Pons (tissue), 1 donor: ENCODE measurements around the gene TMEM185A.
"Not testable (repeated sequence)": the region's sequence is repeated elsewhere in the genome, so short reads cannot be mapped to it uniquely, and the experiment has no call there.

ENCODE experiments used
- DNase-seq: peaks from one replicate; pipeline ENCODE4 v3.0.0-alpha.2; 2016; ENCODE audit warnings: low spot score

Gene TMEM185A

GRCh38 chrX:149551245-149551938 lies 80.2 kb downstream of the TMEM185A start:
- DNase-seq, result not testable (repeated sequence)

GRCh38 chrX:149550454-149550853 lies 81.1 kb downstream of the TMEM185A start:
- DNase-seq, result not testable (repeated sequence)

- DNase-seq, result not testable (repeated sequence)
Observed at GRCh38 chrX:149549701-149550100, 81.9 kb downstream of the TMEM185A start, which contains the start of gene HSFX3. Gene HSFX3 (minus strand): TSS chrX:149549924. CDS start chrX:149549852, 72 bp downstream.

- not testable (repeated sequence) for DNase-seq
Observed at GRCh38 chrX:149547782-149548181, 83.8 kb downstream of the TMEM185A start.

- not testable (repeated sequence) for DNase-seq
Observed at GRCh38 chrX:149546962-149547361, 84.6 kb downstream of the TMEM185A start.
